HG02938 (cell line): Measurements from ENCODE around the gene ELFN2.
"Not testable (repeated sequence)": the region's sequence is repeated elsewhere in the genome, so short reads cannot be mapped to it uniquely, and the experiment has no call there.

Source experiments
- ATAC-seq: cut with Tn5 transposase; IDR thresholded peaks from one replicate; pipeline ENCODE4 v1.9.1; 2021; ENCODE audit warnings: mild to moderate bottlenecking, moderate library complexity; ENCODE audit not compliant: unreplicated experiment

ELFN2 gene, protein sequence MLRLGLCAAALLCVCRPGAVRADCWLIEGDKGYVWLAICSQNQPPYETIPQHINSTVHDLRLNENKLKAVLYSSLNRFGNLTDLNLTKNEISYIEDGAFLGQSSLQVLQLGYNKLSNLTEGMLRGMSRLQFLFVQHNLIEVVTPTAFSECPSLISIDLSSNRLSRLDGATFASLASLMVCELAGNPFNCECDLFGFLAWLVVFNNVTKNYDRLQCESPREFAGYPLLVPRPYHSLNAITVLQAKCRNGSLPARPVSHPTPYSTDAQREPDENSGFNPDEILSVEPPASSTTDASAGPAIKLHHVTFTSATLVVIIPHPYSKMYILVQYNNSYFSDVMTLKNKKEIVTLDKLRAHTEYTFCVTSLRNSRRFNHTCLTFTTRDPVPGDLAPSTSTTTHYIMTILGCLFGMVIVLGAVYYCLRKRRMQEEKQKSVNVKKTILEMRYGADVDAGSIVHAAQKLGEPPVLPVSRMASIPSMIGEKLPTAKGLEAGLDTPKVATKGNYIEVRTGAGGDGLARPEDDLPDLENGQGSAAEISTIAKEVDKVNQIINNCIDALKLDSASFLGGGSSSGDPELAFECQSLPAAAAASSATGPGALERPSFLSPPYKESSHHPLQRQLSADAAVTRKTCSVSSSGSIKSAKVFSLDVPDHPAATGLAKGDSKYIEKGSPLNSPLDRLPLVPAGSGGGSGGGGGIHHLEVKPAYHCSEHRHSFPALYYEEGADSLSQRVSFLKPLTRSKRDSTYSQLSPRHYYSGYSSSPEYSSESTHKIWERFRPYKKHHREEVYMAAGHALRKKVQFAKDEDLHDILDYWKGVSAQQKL

DNA sequence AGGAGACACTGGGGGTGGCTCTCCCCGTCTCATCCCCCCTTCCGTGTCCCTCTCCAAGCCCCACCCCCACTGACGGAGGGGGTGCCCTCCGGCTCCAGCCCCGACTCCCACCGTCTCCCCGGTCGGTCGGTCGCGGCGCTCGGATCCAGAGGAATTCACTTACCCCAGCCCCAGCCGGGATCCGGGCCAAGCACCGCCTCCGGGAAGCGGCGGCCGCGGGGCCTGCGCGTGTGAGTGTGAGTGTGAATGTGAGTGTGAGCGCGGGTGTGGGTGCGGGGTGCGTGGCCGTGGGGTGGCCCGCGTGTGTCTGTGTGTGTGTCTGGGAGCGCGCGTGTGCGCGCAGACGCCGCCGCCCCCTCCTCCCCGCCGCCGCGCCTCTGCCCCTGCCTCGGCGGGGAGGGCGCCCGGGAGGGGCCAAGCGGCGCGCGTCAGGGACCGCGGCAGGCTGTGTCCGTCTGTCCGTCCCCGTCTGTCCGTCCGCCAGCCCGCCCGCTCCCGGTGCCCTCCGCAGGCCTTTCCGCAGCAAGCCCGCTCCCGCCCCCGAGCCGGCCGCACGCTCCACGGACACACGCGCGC is at the start of gene ELFN2:
ELFN2 (minus strand) TSS at position 345 of the 576 bp plus-strand sequence. CDS start 51,945 bp downstream, outside the sequence.
- no peak for ATAC-seq

DNA sequence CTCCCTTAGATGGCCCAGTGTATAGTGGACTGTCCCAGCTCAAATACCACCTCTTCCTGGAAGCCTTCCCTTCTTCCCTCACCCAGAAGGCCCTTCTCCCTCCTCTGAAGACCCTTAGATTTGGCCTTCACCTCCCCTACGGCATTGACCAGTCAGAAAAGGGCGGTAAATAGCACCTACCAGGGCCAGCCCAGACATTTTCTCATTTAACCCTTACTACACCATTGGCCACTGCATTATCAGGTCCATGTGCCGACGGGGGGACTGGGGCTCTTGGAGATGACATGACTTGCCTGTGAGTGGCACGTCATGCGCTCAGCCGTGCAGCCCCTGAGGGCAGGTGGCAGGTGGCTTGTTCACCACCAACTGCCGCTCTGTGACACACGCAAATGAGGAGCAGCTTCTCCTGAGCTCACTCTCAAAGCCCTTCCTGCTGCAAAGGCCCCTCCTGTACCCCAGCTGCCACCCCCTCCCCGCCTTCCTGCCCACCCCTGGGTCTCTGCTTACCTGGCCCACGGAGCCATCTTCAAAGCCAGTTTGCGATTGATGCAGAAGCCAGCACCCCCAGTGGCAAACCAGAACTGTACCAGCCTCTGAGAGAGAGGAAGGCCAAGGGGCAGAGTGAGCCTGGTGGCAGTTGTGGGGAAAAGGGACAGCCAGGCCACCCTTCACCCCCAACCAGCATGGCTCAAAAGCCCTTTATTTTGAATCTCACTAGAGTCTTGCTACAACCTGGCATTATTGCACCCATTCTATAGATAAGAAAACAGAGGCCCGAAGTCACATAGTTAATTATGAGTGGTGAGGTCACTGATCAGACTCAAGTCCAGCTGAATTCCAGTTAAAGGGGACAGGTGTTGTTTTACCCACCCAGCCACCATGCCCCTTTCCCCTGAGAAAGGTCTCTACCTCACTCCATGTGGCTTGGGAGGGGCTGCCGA is 49.4 kb upstream of the ELFN2 start:
- no peak for ATAC-seq

DNA sequence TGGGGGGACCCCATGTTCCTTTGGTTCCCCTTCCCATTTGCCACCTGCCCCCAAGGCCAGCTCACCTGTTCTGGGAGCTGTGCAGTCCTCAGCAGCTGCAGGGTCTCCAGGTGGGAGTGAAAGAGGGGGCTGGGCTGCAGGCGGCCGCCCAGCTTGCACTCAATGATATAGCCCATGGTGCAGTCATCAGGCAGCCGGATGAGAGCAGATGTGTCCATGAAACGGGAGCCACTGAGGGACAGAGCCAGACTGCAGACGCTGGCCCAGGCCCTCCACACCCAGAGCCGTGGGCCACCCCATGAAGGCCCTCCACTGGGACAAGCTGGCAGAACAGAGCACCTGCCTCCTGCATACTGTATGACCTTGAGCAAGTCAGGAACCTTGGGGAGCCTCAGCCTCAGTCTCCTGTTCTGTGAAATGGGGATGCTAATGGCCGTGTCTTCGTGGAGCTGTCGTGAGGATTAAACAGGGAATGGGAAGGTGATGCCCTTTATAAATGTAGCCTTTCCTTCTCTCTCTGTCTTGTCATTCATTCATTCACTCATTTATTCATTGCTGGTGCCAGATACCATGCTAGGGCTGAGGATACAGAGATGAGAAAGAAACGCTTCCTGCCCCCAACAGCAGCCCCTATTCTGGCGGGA is 47.3 kb upstream of the ELFN2 start:
- no peak for ATAC-seq

DNA sequence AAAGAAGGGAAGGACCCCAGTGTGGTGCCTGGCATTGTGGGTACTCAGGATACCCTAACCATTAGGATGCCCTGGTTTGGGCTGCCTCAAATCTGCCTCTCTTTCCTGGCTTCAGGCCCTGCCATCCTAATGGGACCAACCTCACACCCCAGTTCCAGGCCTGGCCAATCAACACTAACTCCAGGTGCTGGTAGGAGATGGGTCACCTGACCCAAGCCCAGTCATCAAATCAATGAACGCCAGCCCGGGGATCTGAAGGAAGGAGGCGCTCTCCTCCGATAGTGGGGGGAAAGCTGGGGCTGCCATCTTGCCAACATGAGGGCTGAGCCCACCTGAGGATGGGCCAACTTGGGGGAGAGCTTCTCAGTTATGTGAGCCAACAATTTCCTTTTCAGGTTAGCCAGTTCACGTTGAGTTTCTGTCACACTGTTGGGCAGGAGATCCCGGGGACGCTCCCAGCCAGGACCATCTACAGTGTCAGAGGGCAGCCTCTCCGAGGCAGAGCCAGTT is 46.2 kb upstream of the ELFN2 start:
- no peak for ATAC-seq

GRCh38 chr22:37472418-37473006 is 45.2 kb upstream of the ELFN2 start:
- ATAC-seq: no peak

GRCh38 chr22:37471727-37472417 is 44.6 kb upstream of the ELFN2 start:
- ATAC-seq: no peak

DNA sequence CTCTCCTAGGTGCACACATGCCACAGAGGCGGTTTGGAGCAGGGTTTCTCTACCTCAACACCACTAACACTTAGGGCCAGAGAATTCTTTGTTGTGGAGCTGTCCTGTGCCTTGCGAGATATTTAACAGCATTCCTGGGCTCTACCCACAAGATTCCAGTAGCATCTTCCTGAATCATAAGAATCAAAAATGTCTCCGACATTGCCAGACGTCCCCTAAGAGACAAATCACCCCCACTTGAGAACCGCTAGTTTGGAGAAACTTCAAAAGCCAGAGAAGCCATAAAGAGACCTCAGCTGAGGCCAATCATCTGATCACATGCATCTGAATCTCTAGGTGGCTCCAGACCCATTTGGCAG is 42.8 kb upstream of the ELFN2 start:
- no peak for ATAC-seq

- no peak for ATAC-seq
These were observed 42.3 kb upstream of the ELFN2 start for GRCh38 chr22:37469416-37470086.

DNA sequence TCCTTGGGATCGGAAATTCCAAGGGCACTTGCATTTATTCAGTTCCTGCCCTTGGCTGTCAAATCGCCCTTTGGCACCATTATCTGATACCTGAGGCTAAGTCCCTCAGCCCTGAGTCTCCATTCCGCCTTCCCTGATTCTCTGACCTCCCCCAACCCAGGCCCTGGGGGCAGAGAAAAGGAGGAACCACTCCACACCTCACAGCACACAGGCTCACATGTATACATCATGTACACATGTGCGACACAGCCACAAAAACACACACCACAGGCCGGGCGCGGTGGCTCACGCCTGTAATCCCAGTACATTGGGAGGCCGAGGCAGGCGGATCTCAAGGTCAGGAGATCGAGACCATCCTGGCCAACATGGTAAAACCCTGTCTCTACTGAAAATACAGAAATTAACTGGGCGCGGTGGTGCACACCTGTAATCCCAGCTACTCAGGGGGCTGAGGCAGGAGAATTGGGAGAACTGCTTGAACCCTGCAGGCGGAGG is 41.0 kb upstream of the ELFN2 start:
- not testable (repeated sequence) for ATAC-seq

- no peak for ATAC-seq
These were observed 40.2 kb upstream of the ELFN2 start for GRCh38 chr22:37467391-37467955.

GRCh38 chr22:37464181-37464580 is 36.9 kb upstream of the ELFN2 start:
- no peak for ATAC-seq

GRCh38 chr22:37462983-37463382 is 35.7 kb upstream of the ELFN2 start:
- ATAC-seq: no peak

GRCh38 chr22:37462436-37462835 is 35.2 kb upstream of the ELFN2 start:
- ATAC-seq: no peak

- ATAC-seq: no peak
These were observed 34.7 kb upstream of the ELFN2 start for GRCh38 chr22:37461961-37462360.

DNA sequence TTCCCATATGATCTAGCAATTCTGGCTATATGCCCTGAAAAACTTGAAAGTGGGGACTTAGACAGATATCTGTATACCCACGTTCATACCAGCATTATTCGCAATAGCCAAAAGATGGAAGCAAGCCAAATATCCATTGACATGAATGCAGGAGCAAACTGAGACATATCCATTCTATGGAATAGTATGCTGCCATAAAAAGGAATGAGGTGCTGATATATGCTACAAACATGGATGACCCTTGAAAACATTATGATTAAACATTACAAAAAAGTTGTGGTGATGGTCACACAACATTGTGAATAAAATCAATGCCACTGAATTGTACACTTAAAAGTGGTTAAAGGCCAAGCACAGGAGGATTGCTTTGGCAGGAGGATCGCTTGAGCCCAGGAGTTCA is 33.4 kb upstream of the ELFN2 start:
- no peak for ATAC-seq

- no peak for ATAC-seq
These were observed 31.9 kb upstream of the ELFN2 start for GRCh38 chr22:37459206-37459605.

DNA sequence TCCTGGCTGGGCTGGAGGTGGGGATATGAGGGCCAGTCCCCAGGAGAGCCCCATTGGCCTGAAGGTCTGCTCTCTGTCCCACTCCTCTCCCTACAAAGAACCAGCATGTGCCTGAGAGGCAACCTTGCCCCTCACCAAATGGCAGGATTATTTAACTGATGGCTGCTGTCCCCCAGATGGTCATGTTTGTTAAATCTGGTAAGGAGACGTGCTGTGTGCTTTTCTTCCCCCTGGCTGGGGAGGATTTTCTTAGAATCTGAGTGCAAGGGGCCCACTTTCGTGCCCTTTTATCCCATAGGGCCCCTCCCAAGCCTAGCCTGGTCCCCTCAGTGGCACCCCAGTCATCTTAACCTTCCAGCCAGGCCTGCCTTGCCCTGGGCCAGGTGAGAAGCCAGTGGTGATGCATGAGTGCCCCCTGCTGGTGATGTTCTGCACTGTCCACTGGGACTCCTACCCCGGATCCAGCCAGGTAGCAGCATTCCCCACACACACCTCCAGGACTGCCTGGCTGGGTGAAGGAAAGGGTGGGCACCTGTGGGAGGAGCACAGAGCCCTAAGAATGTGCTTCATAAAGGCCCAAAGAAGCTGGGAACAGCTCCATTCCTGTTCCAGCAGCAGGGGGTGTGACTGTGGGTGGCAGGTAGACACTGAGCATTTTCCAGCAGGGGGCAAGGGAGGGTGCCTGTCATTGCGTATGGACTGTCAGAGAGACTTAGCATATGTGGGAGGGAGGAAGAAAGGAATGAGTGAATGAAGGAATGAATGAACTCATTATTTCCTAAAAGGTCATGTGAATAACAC is 30.0 kb upstream of the ELFN2 start:
- no peak for ATAC-seq
